T-helper 1 cell (primary cell): Measurements from ENCODE around the gene LDAF1.
"Not testable (repeated sequence)": the region's sequence is repeated elsewhere in the genome, so short reads cannot be mapped to it uniquely, and the experiment has no call there.

Experiments
- DNase-seq, 5 donors: peaks; one replicate each; pipeline ENCODE4 v3.0.0-alpha.2; 2012 to 2020
- total RNA-seq, 4 donors: gene quantifications; one replicate each; lab custom pipeline; 2026; lab: John Stamatoyannopoulos, UW

Gene LDAF1
- total RNA-seq, result 8.4 to 13.4 (median 12.3) reads per million in 4 donors

GRCh38 chr16:21158208-21159110 is at the start of gene LDAF1:
Gene LDAF1 (plus strand): TSS chr16:21158674. CDS start chr16:21161183, 2,509 bp downstream.
- peak; percentile 53 to 78 (median 70) for DNase-seq

GRCh38 chr16:21115551-21115950 is 42.9 kb upstream of the LDAF1 start:
- not testable (repeated sequence) for DNase-seq

- DNase-seq, result peak in 1 of 5 donors; percentile 25
Measured at GRCh38 chr16:21116148-21116693, 42.3 kb upstream of the LDAF1 start.

- DNase-seq, result no peak
Measured at GRCh38 chr16:21117567-21117966, 40.9 kb upstream of the LDAF1 start.

GRCh38 chr16:21120976-21121520 is 37.4 kb upstream of the LDAF1 start:
- DNase-seq, result no peak

- no peak for DNase-seq
Measured at GRCh38 chr16:21125191-21125590, 33.3 kb upstream of the LDAF1 start.

- DNase-seq, result no peak
Measured at GRCh38 chr16:21126518-21126917, 32.0 kb upstream of the LDAF1 start.

GRCh38 chr16:21128991-21129390 is 29.5 kb upstream of the LDAF1 start:
- no peak for DNase-seq

GRCh38 chr16:21130811-21131210 is 27.7 kb upstream of the LDAF1 start:
- DNase-seq, result no peak

GRCh38 chr16:21134053-21134452 is 24.4 kb upstream of the LDAF1 start:
- DNase-seq, result no peak

- no peak for DNase-seq
Measured at GRCh38 chr16:21145738-21146137, 12.7 kb upstream of the LDAF1 start.

- DNase-seq, result no peak
Measured at GRCh38 chr16:21150375-21151001, 8.0 kb upstream of the LDAF1 start, which contains the start of gene DNAH3. Gene DNAH3 (minus strand): TSS chr16:21150846. CDS start chr16:21150319, 527 bp downstream.

- not testable (repeated sequence) for DNase-seq
Measured at GRCh38 chr16:21152160-21153030, 6.1 kb upstream of the LDAF1 start.

GRCh38 chr16:21153124-21153729 is 5.2 kb upstream of the LDAF1 start:
- DNase-seq, result not testable (repeated sequence)

GRCh38 chr16:21156011-21156410 is 2.5 kb upstream of the LDAF1 start:
- not testable (repeated sequence) for DNase-seq

GRCh38 chr16:21156767-21157467 is 1.6 kb upstream of the LDAF1 start:
- no peak for DNase-seq

GRCh38 chr16:21157632-21158031 is 842 bp upstream of the LDAF1 start:
- no peak for DNase-seq

- DNase-seq, result peak in 2 of 5 donors; percentile 1 to 4
Measured at GRCh38 chr16:21159281-21159951, 942 bp downstream of the LDAF1 start.

GRCh38 chr16:21160276-21160675 is 1.8 kb downstream of the LDAF1 start:
- DNase-seq, result no peak

GRCh38 chr16:21161211-21161610 is 2.7 kb downstream of the LDAF1 start:
- no peak for DNase-seq
